ENCODE data around the gene ABCA9.

DNA sequence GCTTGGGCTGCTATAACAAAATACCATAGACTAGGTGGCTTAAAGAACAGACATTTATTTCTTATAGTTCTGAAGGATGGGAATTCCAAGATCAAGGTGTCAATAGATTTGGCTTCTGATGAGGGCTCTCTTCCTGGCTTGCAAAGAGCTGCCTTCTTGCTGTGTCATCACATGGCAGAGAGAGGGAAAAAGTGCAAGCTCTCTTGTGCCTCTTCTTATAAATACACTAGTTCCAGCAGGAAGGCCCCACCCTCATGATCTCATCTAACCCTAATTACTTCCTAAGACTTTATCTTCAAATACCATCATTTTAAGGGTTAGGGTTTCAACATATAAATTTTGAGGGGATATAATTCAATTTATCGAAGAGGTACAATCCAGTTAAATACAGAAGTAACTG, 30.6 kb downstream of the ABCA9 start:
- no peak for TF ChIP-seq EZH2phosphoT487 (IDR thresholded peaks at IDR 0.05; ENCODE audit: borderline replicate concordance, low read length)
- TF ChIP-seq, protein P1, sequence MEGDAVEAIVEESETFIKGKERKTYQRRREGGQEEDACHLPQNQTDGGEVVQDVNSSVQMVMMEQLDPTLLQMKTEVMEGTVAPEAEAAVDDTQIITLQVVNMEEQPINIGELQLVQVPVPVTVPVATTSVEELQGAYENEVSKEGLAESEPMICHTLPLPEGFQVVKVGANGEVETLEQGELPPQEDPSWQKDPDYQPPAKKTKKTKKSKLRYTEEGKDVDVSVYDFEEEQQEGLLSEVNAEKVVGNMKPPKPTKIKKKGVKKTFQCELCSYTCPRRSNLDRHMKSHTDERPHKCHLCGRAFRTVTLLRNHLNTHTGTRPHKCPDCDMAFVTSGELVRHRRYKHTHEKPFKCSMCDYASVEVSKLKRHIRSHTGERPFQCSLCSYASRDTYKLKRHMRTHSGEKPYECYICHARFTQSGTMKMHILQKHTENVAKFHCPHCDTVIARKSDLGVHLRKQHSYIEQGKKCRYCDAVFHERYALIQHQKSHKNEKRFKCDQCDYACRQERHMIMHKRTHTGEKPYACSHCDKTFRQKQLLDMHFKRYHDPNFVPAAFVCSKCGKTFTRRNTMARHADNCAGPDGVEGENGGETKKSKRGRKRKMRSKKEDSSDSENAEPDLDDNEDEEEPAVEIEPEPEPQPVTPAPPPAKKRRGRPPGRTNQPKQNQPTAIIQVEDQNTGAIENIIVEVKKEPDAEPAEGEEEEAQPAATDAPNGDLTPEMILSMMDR (conservative IDR thresholded peaks at IDR 0.05; ENCODE audit: low read depth, low read length), result no peak
- TF ChIP-seq EZH2 (IDR thresholded peaks at IDR 0.05; ENCODE audit: low read length, unreplicated experiment), result no peak

All from PC-3 (cell line).